Iris pigment epithelial cell (primary cell): Measurements from ENCODE around the gene FNDC7.
"Not testable (repeated sequence)": the region's sequence is repeated elsewhere in the genome, so short reads cannot be mapped to it uniquely, and the experiment has no call there.

Source experiments
- DNase-seq: peaks from one replicate; pipeline ENCODE4 v3.0.0-alpha.2; 2011; ENCODE audit warnings: low read depth

Gene FNDC7

GRCh38 chr1:108712606-108713150, at the start of gene FNDC7:
FNDC7 (plus strand) TSS chr1:108712908; CDS start chr1:108712934, 26 bp downstream.
- peak; percentile 38 for DNase-seq

- no peak for DNase-seq
Observed at GRCh38 chr1:108663074-108663473, 49.6 kb upstream of the FNDC7 start.

GRCh38 chr1:108664481-108664880, 48.2 kb upstream of the FNDC7 start:
- DNase-seq = no peak

- DNase-seq = no peak
Observed at GRCh38 chr1:108665067-108665466, 47.6 kb upstream of the FNDC7 start.

- no peak for DNase-seq
Observed at GRCh38 chr1:108665771-108666170, 46.9 kb upstream of the FNDC7 start.

GRCh38 chr1:108667422-108667821, 45.3 kb upstream of the FNDC7 start:
- DNase-seq = not testable (repeated sequence)

- DNase-seq = no peak
Observed at GRCh38 chr1:108668777-108669176, 43.9 kb upstream of the FNDC7 start.

GRCh38 chr1:108669679-108670078, 43.0 kb upstream of the FNDC7 start:
- DNase-seq = no peak

- DNase-seq = no peak
Observed at GRCh38 chr1:108670131-108670773, 42.5 kb upstream of the FNDC7 start.

- no peak for DNase-seq
Observed at GRCh38 chr1:108671143-108671542, 41.6 kb upstream of the FNDC7 start.

GRCh38 chr1:108678706-108679105, 34.0 kb upstream of the FNDC7 start:
- DNase-seq = no peak

- DNase-seq = no peak
Observed at GRCh38 chr1:108679586-108680213, 33.0 kb upstream of the FNDC7 start.

- DNase-seq = not testable (repeated sequence)
Observed at GRCh38 chr1:108681701-108682100, 31.0 kb upstream of the FNDC7 start.

GRCh38 chr1:108685529-108685928, 27.2 kb upstream of the FNDC7 start:
- DNase-seq = no peak

- peak; percentile 17 for DNase-seq
Observed at GRCh38 chr1:108686614-108687313, 25.9 kb upstream of the FNDC7 start.

- DNase-seq = no peak
Observed at GRCh38 chr1:108691128-108691941, 21.4 kb upstream of the FNDC7 start.

GRCh38 chr1:108691942-108692723, 20.6 kb upstream of the FNDC7 start, which contains the start of gene PRPF38B:
PRPF38B (plus strand) TSS chr1:108692310; CDS start chr1:108692592, 282 bp downstream.
- peak; percentile 92 for DNase-seq

GRCh38 chr1:108692724-108693655, 19.7 kb upstream of the FNDC7 start:
- DNase-seq = peak; percentile 66

GRCh38 chr1:108695535-108695934, 17.2 kb upstream of the FNDC7 start:
- DNase-seq = no peak
